ENCODE results near the gene LRRC36. TPM values are rescaled to one million over a fixed set of nuclear protein-coding genes. Genes with fewer than 3 reads are reported as not detected.

Gene LRRC36
- total RNA-seq, 1 donor from 2014 or later: 0.20 TPM

DNA sequence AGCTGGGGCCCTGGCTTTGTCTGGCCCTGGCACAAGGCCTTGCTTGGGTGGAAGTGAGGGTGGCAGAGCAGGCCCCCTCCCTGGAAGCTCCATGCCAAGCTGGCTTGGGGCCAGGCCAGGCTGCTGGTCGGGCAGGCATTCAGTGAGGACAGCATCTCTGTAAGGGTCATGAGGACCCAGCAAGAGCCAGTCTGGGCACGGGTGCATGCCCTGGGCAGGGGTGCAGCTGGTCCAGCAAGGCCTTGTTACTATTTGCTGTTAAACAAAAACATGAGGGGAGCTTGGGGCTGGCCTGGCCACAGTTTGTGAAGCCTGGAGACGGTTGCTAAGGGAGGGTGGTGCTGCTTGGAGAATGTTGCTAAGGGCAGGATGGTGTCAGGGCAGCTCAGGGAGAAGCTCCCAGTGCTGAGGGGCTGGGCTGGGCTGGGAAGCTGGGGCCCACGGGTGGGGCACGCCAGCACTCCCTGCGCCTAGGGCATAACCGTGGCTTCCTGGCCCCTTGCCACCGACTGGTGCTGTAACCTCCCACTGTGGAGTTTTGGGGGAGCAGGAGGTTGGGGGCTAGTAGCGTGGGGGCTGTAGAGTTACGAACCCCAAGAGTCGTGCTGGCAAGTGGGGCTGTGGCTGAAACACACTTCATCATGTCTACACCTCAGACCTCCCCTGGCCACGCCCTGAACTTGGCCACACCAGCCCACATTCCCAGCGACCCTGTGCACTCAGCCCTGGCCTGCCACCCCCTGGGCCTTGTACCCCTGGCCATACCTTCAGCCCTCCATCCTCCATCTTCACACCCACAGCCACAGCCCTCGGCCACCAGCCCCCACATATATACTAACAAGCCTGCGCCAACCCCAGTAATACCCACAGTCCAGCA is 65.0 kb downstream of the LRRC36 start:
- no peak for DNase-seq

DNA sequence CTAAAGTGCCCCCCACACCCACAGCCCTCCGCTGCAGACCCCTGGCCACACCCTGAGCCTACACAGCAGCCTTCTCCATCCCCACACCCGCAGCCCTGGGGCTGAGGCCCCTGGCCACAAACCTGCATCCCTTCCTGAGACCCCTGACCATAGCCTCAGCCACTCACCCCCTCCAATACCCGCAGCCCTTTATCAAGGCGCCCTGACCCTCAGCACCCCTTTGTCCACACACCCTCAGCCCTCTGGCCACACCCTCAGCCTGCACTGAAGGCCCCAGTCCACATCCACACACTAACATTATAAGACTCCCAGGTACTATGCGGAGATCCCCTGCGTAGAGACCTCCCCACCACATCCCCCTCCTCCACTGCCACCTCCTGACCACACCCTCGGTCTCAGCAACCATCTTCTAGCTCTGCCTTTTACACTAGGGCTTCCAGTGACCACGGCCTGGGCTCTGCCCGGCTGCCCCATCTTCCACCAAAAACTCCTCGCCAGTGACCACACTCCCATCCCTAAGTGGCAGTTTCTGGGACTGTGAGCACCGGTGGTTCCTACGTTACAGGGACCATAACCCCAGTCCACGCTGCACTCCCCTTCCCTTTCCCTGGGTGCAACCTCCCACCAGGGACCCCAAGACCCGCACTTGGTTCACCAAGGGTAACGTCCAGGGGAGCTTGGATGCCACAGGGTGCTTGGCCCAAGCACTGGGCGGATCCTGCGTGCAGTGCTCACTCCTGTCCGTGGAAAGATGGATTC is 65.9 kb downstream of the LRRC36 start:
- no peak for DNase-seq

DNA sequence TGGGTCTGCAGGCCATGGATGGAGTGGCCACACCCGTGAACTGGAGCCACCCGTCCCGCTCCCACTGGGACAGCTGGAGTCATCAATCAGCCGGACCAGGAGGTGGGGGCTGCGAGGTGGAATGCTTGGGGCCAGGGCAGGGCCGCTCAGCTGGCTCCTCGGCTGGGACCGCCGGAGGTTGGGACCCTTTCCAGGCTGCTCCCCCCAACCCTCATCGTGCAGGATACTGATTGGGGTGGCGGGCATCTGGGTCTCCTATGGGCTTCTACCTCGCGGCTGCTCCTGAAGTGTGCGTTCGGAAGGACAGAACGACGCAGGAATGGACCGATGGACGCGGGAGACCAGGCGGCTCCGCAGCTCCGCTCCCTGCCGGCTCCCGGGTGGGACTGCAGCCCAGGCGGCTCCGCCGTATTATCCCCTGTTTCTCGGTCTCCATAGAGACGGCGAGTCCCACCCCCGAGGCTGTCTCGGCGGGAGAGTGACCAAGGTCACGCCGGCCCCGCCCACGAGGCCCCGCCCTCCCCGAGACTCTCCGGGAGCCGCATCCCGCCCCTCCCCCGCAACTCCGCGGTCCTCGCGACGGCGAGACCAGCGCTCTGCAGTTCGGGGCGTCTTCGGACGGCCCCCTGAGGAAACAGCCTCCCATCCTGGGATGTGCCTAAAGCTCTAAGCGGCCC is 66.6 kb downstream of the LRRC36 start, which contains the start of gene TPPP3:
TPPP3 (minus strand) TSS at position 388 of the 677 bp plus-strand sequence. CDS start 2,387 bp downstream, outside the sequence.
- DNase-seq: peak; percentile 77

DNA sequence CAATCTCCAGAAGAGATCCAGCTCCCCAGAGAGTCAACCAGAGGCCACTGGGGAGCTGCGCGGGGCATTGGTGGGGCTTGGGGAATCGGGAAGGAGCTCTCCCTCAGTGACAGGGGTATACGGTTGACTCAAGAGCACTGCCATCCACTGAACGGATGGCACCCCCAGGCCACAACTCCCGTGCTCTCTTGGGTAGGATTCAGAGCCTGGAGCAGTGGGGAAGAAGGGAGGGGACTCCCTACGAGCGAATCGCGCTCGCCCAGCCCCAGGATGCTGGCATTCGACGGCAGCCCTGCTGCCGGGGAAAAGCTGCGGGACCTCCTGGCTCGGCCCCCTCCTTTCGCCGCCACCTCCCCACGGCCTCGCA is 67.2 kb downstream of the LRRC36 start:
- no peak for DNase-seq

DNA sequence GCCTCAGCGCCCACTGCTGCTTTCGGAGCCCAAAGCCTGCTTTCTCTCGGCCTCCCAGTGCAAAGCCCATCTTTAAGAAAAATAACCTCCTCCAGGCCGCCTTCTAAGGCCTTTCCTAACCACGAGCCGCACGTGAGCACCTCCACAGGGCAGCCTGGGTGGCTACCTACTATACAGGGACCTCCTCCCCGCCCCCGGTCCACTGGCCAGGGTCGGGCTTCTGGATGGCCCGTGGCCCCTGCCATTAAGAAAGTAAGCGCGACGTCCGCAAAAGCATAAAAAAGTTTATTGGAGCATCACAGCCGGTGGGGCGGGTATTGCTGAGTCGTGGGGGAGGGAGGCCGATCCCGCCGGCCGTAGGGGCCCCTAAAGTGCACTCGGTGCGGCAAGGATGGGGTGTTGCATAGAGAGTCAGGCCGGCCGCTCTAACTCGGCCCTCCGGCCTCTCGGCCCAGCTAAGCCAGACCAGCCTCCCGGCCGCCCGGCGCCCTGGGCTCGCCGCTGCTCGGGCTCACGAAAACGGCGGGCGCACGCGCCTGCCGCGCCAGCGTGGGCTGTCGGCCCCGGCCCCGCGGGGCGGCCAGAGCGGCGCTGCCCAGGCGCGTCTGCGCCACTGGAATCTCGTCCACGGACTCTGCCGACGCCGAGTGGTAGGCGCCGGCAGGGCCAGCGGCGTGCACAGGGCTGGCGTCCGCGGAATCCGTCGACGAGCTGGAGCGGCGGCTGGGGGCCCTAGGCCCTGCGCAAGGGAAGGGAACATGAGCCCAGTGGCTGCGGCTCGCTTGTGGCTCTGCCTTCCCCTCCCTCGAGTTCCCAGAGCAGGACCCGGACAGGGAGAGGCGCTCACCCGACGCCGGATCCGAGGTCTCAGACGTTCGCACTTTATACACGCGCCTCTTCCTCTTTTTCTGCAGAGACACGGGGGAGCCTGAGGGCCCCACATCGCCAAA is 67.8 kb downstream of the LRRC36 start:
- no peak for DNase-seq

DNA sequence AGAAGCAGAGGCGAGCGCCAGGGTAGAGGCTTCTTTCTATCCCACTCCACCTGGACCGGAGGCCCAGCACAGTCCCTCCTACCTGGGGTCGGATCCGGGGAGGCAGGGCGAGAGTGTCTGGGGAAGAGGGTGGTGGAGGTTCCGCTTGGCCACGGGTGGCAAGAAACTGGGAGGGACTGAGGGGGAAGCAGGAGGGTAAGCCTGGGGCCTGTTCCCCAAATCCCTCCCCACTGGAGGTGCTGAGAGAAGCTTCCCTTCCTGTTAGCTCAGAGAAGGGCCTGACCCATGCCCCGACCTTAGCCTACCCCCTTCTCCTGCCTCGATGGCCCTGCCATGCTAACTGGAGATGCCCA is 68.5 kb downstream of the LRRC36 start:
- DNase-seq: no peak

DNA sequence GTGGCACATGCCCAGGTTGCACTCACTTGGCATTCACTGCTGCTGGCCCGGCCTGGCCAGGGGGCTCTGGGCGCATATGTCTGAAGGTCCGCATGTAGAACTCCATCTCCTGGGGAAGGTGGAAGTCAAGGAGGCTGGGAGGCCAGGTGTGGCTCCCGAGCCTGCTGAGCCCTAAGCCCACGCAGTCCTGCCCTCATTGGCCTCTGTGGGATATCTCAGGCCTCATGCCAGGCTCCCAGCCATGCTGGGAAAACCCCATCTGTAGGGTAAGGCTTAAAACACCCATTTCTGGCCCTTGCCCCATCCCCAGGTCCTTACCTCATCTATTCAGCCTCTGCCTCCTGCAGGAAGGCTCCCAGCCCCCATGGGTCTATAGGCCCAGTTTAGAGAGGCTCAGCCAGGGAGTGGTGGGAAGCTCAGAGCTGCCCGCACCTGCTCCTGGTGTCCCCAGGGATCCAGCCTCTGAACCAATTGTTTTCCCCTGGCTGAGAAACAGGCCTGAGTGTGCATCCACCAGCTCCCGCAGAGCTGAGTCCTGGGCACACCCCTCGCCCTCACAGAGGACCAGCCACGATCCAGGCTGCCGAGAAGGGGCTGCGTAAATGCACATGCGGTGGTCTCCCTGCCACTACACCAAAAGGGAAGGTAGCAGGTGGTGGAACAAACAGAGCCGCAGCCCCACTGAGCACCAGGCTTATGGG is 69.0 kb downstream of the LRRC36 start:
- DNase-seq: no peak

DNA sequence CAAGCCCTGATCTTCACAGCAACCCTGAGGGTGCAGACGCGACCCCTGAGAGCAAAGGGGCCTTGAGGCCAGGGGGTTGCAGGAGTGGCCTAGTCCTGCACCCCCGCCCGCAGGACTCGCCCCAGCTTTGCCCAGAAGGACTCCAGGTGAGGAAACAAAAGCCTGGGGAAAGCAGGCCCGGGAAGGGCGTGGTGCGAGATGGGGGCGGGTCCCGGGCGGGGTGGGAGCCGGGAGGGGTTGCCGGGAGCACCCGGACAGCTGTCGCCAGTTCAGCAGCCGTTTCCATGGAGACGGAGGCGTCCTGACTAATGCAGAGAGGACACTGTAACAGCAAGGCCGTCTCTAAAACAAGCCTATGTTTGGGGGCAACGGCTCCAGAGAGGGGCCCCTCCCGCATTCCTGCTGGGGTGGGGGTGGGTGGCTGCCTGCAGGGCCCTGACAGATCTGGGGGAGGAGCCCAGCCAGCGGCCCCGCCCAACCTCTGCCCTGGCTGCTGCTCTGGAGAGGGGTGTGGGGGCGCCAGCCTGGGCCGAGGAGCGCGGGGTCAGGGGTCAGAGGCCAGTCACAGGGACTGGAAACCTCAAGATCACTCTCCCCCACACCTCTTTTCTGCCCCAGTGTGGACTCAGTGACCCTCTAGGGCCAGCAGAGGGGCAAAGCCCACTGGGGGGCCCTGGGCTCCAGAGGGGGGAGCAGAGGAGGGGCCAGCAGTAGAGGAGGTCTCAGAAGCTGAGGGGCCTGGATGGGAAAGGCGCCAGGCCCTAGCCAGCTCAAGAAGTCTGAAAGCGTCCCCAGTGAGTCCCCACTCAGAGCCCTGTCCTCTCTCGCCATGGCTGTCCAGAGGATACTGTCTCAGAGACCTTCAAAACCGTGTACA is 69.8 kb downstream of the LRRC36 start:
- DNase-seq: peak; percentile 79

DNA sequence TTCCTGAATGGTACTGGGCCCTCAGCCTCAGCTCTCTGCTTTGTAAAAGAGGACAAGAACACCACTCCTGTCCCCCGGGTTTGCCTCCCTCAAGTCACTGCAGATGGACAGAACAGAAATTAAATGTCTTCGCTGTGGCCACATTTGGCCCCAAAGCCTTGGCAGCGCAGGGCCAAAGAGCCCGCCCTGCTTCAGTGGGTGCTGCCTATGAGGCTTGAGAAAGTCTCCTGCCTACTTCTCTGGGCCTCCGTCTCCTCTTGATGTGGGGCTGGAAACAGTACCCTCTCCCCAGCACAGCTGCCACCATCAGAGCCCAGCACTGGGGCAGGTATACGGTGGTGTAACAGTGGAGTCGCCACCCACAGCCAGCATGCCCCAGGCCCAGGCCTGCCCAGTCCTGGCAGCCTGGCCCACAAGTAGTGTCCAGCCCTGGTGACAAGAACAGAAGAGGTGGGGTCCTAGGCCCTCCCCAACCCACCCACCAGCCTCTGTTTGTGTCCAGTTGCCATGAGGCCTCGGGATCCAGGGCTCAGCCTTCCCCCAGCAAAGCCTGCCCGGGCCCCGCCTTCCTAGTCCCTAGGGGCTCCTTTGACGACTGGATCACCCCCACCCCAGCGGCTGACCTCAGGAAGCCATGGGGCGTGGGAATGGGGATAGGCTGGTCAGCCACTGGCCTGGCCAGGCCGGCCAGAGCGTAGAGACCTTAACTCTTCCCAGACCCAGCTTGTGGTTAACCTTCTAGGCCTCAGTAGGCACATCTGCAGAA is 70.6 kb downstream of the LRRC36 start:
- DNase-seq: peak; percentile 32

DNA sequence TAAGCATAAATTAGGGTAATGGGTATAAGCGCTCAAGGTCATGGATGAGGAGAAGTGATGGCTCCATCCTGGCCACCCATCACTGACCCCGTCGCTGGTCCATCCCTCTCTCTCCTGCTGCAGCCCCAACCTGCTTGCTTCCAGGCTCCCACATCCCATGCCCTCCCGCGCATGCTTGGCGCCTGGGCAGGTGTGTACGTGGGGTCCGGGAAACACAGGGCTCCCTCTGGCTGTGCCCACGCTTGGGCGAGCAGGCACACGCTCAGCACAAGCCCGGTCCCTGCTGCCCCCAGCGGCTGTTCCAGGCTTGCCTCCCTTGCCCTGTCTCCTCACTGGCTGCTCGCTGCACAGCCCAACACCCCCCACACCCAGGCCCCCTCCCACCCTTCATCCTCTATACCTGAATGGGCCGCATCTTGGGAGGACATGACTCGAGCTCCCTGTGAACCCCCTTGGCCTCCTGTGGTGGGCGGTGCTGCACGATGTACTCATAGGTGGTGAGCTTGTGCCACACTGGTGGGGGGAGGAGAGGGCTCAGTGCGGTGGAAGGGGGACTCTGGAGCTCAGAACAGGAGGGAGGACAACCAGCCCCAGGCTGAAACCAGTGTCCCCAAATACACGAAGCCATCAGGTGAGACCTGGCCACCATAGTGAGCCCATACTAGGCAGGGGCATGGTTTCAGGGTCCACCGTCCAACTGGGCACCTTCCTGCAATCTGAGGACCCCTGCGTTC is 71.4 kb downstream of the LRRC36 start:
- DNase-seq: no peak

DNA sequence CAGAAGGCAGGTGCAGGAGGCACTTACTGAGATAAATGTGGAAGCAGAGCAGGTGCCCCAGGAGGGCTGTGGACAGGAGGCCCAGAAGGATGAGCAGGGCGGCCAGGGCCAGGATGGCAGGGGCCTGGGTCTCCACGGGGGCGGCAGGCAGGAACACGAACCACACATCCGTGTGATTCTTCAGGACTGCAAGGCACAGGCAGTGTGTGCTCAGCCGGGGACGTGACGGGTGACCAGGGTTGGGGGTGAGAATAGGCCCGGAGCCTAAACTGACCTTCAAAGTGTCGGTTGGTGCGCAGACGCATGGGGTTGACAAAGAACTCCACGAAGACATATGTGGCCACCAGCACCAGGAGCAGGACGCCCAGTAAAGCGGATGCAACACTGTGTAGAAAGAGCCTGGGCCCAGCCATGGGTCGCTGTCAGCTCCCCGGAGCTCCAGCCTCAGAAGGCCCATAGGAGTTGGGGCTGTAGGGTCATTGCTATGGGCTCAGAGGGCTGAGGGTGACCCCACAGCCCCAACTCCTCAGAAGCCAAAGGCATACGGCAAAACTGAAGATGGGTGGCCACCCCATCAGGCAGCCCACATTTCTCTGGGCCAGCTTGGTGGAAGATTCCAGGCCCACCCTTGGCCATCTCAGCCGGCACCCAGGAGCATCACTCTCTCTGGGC is 72.1 kb downstream of the LRRC36 start:
- DNase-seq: no peak

DNA sequence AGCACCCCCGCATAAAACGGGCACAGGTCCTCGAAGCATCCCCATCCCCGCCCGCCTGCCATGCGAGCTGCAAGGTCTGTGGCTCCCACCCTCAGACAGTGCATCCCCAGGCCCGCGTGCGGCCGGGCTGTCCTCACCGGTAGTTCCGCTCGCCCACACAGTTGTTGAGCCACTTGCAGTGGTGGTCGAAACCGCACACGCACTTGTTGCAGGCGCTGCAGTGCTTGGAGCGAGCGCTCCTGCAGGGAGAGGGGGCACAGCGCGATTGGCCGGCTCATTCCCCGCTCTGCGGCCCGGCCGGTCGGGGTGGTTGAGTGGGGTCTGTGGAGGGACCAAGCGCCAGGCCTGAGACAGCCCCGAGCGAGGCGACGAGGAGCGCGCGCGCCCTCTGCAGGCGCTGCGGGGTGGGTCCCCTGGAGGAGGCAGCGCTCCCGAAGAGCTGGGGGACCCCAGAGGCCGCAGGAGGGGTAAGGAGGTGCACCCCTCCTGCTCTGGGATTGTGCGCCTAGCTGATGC is 72.7 kb downstream of the LRRC36 start:
- no peak for DNase-seq

DNA sequence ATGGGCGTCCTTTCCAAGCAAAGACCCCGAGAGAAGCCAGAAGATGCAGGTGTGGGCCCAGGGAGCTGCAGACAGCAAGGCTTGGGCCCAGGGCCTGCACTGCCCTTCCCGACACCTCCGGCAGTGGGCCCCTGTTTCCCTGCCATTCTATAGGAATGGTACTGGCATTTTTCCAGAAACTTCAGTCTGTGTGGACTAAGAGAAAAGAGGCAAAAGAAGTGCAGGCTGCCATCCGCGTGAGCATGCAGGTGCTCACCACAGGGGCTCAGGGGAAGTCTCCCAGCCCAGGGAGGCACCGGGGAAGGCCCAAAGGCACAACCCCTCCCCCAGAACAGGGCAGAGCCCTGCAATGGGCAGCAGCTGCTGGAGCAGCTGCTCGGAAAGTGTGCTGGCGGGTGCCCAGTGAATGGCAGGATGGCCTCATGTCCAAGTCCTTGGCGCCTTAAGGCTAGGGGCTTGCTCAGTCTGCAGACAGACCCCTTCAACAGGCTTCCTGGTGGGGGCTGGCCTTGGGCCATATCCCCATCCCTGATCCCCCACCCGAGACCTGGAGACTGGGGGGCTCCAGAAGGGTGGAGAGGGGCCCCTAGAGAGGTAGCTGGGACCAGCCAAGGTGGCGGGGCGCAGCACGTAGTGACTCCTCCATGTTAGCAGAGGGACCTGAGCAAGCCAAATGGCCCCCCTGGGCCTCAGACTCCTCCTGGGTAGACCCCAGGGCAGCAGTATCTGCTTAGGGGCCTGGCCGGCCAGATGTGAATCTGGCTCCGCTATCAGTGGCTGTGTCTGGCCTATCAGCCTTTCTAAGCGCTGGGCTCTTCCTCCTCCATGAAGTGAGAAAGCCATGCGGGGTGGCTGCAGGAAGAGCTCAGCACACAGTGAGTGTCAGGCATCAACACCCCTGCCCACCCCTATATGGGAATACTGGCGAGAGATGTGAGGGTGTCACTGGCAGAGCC is 73.4 kb downstream of the LRRC36 start:
- DNase-seq: no peak

DNA sequence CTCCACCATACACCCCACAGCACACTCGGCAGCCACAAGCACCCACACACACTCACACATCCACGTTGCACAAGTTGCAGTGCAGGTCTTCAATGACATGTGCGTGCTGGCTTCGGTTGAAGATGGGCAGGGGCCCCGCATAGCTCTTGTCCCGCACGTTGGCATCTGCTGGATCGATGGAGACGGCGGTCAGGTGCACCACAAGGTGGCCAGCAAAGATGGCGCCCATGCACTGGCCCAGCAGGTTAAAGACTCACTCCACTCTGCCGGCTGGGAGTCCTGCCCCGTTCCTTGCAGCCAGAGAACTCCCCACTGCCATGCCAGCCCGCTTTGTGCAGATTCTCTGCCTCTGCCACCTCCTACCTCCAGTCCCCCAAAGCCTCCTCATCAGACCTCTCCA is 74.3 kb downstream of the LRRC36 start:
- DNase-seq: no peak

DNA sequence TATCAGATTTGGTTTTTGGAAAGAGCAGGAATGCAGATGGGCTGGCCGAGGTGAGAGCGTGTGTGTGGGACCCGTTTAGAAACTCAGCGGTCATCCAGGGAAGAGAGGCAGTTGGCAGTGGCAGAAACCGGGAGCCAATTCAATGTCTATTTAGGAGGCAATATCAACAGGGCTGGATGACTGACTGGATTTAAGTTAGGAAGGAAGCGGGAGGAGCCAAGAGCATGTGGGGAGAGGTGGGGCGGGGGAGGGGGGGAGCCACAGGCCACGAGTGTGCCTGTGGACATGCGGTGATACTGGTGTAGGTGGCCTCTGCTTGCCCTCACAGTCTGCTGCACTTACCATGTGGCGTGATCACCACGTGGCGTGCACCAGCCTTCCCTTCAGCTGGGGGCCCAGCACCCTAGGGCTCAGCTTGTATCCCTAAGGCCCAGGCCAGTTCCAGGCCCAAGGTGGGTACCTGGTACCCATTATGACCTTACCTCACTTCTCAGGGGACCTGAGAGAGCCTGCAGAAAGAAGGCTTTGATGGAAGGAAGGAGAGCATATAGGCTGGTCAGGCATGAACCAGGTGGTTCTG is 77.5 kb downstream of the LRRC36 start:
- no peak for DNase-seq

DNA sequence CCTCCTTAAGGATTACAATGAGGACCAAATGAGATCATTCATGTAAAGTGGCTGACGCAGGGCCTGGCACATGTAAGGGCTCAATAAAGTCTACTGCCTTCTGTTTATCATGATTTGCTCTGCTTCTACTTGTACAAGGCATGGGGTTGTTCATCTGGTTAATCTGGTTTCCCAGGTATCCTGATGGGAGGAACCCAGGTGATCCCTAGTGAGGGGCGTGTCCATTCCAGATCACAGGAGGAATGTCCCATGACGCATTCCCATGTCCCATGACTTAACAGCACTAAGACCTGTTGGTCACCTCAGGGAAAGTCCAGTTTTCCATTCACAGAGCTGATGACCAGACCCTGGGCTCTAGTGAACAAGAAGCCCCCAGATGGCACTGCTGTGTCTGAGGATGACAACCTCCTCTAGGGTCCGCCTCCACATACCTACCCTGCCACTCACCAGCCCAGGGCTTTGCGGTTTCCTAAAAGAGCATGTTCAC is 78.2 kb downstream of the LRRC36 start:
- no peak for DNase-seq
